Vagina (tissue), 2 donors: ENCODE measurements around the gene TSC2.
"Not testable (repeated sequence)": the region's sequence is repeated elsewhere in the genome, so short reads cannot be mapped to it uniquely, and the experiment has no call there.

Experiments
- POLR2AphosphoS5 ChIP-seq, 2 donors: sonication (generic); formaldehyde crosslinking; IDR thresholded peaks; one replicate each; pipeline ENCODE4 v1.9.0; 2017; ENCODE audit warnings: antibody characterized with exemption in 2 of 2, mild to moderate bottlenecking in 2 of 2, low read depth in 1 of 2; ENCODE audit not compliant: insufficient read depth in 1 of 2
- TF ChIP-seq, protein P1 (sequence below), 3 experiments: fragments of 450-650 bp in 2 of 3; fragments of 200-600 bp in 1 of 3; sonication (generic) in 1 of 3; IDR thresholded peaks; one replicate each; pipeline ENCODE4 v1.5.1; 2017 to 2019; ENCODE audit warnings: antibody characterized with exemption in 3 of 3, mild to moderate bottlenecking in 2 of 3, moderate library complexity in 2 of 3

DNA sequence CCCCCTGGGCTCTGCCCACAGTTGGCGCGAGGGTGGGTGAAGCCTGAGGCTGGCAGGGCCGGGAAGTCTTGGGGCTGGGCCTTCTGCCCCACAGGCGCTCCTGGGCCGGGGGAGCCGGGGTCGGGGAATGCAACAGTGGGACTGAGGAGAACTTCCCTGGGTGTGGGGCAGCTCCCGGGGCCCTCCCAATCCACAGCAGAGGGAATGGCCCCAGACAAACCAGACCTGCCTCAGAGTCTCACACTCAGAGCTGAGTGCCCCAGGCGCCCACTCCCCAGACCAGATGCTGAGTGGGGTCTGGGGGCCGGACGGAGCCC, 76.5 kb downstream of the TSC2 start:
- TF ChIP-seq, protein P1, sequence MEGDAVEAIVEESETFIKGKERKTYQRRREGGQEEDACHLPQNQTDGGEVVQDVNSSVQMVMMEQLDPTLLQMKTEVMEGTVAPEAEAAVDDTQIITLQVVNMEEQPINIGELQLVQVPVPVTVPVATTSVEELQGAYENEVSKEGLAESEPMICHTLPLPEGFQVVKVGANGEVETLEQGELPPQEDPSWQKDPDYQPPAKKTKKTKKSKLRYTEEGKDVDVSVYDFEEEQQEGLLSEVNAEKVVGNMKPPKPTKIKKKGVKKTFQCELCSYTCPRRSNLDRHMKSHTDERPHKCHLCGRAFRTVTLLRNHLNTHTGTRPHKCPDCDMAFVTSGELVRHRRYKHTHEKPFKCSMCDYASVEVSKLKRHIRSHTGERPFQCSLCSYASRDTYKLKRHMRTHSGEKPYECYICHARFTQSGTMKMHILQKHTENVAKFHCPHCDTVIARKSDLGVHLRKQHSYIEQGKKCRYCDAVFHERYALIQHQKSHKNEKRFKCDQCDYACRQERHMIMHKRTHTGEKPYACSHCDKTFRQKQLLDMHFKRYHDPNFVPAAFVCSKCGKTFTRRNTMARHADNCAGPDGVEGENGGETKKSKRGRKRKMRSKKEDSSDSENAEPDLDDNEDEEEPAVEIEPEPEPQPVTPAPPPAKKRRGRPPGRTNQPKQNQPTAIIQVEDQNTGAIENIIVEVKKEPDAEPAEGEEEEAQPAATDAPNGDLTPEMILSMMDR (IDR thresholded peaks at IDR 0.05) = not testable (repeated sequence)
- TF ChIP-seq POLR2AphosphoS5 (IDR thresholded peaks at IDR 0.05; ENCODE audit: insufficient read depth in 1 of 2, low read depth in 1 of 2) = not testable (repeated sequence)
